HG03378 (cell line): Measurements from ENCODE around the gene CREB3L1.
"Not testable (repeated sequence)": the region's sequence is repeated elsewhere in the genome, so short reads cannot be mapped to it uniquely, and the experiment has no call there.

Source experiments
- ATAC-seq: cut with Tn5 transposase; IDR thresholded peaks from one replicate; pipeline ENCODE4 v1.9.1; 2021; ENCODE audit warnings: mild to moderate bottlenecking, moderate library complexity; ENCODE audit not compliant: unreplicated experiment

Gene CREB3L1

DNA sequence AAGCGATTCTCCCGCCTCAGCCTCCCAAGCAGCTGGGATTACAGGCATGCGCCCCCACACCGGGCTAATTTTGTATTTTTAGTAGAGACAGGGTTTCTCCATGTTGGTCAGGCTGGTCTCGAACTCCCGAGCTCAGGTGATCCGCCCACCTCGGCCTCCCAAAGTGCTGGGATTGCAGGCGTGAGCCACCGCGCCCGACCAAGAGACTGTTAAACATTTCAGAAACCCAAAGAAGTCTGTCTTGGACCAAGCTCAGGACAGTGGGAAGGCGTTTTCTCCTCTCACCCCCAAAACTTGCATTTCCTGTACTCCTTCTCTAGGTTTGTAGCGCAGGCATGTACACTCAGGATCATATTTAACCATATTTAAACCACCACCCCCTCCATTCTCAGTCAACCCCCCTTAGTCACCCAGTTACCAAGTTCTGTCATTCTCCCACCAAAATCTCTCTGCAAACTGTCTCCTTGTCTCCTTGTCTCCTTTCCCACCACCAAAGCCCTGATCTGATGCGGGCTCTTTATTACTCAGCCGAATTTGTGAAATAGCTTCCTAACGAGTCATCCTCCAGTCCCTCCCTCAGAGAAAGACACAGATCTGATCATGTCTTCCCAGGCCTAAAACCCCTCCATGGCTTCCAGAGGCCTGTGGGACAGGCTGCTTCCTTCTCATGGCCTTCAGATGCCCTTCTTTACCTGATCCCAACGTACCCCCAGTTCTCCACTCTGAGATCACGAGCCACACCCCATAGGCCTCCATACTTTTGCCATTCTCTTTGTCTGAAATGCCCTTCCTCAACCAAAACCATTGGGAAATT, 29.0 kb upstream of the CREB3L1 start:
- no peak for ATAC-seq

DNA sequence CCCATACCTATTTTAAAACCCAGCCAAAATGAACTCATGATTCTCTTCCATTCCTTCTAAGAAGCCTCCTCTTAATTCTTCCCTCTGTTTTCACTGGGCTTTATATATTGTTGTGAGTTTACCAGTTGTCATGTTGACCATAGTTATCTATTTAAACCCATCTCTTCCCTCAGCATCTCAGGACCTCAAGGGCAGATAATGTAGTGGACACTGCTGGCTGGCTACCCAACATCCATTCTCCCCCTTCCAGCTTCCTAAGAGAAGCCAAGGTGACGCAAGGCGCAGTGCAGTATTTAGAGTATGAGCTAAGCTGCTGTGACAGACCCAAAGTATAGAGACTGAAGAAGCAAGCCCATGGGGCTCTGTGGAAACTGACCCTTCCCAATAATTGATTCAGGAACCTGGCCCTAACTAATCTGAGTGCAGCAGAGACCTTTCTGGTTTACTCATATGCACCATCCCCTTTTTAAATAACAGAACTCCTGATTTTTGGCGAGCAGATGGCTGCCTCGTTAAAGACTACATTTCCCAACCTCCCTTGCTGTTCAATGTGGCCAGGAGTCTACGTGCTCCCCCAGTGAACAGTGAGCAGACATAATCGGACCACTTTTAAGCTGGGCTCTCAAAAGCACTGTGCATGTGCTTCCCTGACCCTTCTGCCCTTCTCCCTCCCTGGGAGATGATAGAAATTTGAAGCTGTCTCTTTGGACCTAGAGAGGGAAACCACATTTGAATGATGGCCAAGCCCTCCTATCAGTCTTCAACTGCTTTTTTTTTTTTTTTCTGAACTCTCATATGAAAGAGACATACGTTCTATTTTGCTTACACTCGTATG, 28.1 kb upstream of the CREB3L1 start:
- ATAC-seq: no peak

DNA sequence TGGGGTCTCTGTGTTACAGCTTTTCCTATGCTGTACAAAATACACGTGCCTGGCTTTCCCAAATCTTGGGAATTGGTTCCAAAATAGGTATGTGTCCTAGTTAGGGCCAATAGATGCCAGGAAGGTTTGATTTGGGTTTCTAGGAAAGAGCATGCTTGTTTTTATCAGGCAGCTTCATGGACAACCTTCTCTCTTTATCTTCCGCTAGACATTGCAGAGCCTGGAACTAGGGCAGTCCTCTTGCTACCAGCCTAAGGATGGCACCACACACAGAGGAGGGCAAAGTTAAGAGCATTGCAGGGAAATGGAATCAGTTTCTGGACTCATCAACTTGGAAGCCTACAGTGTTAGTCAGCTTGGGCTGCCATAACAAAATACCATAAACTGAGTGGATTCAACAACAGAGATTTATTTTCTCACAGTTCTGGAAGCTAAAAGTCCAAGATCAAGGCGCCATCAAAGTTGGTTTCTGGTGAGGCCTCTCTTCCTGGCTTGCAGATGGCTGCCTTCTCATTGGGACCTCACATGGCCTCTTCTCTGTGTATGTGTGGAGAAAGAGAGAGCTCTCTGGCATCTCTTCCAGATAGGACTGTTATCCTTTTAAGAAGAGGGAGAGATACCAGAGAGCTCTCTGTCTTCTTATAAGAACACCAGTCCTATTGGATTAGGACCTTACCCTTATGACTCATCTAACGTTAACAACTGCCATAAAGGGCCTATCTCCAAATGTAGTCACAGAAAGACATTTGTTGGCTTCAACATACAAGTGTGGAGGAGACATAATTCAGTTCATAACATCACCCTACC, 27.3 kb upstream of the CREB3L1 start:
- no peak for ATAC-seq

DNA sequence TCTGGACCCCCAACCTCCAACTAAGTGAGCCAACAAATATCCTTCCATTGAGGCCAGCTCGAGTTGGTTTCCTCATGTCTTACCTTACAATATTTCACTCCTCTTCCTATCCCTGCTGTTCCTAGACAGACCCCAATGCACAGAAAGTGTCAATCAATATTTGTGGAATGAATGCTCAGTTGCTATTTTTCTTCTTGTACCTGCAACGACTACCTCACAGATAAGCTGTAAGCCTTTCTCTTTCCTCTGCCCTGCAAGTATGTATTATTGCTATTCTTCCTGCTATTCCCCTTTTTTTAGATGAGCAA, 26.8 kb upstream of the CREB3L1 start:
- ATAC-seq: no peak

DNA sequence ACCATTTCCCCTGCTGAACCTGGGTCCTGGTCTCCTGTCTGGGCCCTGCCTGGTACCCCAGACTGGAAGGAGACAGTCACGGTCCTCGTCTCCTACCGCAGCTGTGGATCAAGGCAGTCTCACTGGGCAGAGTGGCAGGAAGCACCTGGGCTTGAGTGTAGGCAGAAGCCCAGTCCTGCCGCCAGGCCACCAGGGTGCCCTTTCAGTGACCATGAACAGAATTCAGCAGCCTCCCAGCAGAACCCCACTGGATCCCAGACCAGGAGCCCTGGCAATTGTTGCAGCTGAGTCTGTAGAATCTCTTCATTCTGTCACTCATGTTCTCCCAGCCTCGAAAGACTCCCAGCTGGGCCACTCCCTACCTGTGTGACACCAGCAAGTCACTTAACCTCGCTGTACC, 25.5 kb upstream of the CREB3L1 start:
- ATAC-seq: no peak

DNA sequence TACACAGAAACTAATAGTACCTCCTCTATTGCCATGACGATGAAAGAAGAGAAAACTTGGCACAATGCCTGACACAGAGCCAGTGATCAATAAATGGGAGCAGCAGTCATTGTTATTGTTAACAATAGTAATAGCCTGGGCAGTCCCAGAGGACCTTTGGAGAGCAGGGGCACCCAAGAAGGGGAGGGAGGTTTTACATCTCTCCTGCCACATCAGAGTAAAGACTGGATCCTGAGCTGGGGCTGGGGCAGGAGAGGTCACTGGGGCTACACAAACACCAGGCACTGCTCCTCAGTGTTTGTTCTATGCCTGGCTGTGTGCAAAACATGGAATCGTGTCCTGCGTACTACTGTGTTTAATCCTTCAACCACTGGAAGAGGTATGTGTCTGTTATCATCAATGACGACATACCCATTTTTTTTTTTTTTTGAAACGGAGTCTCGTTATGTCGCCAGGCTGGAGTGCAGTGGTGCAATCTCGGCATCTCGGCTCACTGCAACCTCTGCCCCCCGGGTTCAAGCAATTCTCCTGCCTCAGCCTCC, 25.0 kb upstream of the CREB3L1 start:
- no peak for ATAC-seq

DNA sequence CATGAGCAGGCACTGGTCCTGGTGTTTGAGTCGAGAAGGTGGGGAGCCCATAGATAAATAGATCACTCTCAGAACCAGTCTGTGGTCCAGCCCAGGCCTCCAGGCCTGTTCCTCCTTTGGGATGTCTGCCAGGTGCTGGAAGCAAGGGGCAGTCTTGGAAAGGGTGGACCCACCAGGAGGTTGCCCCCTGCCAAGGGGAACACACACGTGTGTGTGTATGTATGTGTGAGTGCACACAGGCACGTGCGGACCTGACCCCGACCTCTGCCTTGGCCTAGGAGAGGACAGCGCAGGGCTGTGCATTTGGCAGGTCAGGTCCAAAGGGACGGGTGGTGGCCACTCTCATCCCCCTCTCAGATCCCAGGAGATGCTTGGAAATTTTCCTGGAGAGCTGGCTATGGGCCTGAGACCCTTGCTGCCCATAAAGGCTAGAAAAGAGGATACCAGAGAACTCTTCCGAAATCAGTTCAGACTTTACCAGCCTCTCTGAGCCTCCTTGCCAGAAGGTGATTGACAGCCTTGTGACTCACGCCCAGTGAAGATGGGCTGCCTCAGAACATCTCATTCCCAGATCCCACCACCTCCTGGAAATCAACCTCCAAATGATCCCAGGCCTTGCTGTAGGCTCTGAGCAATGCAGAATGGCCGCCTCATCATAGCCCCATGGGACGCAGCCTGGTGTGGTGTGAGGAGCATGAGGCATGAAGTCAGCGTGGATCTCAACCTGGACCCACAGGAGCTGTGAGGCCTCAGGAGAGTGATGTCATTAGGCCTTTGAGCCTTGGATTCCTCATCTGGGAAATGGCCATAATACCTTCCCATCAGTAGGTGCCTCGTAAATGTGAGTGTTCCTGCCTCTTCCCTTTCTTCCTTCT, 24.0 kb upstream of the CREB3L1 start:
- ATAC-seq: no peak

DNA sequence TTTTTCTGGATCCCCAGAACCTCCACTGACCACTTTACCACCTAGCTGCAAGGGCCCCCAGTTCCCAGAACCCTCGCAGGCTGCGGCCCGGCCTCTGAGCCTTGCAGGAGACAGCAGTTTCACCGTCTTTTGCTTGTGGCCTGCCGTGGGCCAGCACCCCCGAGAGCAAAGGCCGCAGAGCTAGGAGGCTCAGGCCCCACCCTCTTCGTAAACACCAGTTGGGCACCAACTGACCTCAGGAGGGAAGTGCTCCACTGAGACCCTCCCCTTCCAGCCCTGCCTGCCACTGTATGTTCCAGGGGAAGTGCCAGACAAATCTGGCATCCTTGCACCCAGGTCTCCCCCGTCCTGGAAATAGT, 23.4 kb upstream of the CREB3L1 start:
- no peak for ATAC-seq

DNA sequence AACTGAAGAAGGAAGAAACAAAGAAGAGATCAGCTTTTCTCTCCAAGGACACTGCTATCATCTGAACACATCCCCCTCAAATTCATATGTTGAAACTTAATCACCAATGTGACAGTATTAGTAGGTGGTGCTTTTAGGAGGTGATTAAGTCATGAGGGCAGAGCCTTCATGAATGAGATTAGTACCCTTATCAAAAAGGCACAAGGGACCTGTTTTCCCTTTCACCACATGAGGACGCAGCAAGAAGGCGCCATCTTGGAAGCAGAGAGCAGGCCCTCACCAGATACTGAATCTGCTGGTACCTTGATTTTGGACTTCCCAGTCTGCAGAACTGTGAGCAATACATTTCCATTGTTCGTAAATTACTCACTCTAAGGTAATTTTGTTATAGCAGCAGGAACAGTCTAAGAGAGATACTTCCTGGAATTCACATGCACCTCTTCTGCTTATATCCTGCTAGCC, 20.9 kb upstream of the CREB3L1 start:
- ATAC-seq: no peak

DNA sequence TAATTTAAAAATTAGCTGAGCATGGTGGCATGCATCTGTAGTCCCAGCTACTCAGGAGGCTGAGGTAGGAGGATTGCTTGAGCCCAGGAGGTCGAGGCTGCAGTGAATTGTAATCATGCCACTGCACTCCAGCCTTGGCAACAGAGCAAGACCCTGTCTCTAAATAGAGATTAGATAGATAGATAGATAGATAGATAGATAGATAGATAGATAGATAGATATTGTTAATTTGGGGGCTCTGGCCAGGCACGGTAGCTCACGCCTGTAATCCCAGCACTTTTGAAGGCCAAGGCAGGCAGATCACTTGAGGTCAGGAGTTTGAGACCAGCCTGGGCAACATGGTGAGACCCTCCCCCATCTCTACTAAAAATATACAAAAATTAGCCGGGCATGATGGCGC, 18.1 kb upstream of the CREB3L1 start:
- not testable (repeated sequence) for ATAC-seq

DNA sequence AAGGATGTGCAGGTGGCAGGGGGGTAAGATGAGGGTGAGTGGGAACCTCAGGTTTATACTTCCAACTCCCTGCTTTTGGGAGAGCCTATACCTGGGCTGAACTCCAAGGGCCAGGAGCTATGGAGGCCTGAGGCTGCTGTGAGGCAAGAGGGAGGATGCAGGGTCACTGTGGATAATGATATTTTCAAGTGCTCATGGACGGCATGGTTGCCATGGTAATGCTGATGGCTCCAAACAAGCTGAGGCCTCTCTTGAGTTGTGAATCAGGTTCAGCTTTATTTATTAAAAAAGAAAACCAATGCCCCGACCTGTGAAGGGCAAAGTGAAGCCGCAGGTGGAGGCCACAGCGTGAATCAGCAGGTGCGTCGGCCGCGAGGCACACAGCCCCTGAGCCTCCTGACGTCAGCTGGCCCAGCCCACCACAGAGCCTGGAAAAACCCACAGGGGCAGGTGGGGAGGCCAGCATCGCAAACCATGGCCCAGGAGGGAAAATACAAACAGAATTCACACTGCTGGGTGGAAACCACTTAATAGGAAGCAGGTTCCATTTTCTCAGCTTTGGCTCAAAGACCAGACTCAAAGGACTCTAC, 17.4 kb upstream of the CREB3L1 start:
- ATAC-seq: no peak

DNA sequence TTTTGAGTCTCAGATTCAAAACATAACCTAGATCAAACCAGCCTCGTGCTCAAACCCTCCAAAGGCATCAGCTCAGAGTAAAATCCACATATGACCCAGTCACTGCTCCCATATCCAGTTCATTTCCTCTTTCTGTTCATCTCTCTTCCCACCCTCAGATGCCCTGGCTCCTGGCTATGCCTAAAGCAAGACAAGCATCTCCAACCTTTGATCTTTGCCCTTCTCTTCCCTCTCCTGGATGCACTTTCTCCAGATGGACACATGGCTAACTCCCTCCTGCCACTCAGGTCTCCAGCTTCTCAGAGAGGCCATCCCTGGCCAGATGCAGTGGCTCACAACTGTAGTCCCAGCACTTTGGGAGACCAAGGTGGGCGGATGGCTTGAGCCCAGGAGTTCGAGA, 14.3 kb upstream of the CREB3L1 start:
- no peak for ATAC-seq

DNA sequence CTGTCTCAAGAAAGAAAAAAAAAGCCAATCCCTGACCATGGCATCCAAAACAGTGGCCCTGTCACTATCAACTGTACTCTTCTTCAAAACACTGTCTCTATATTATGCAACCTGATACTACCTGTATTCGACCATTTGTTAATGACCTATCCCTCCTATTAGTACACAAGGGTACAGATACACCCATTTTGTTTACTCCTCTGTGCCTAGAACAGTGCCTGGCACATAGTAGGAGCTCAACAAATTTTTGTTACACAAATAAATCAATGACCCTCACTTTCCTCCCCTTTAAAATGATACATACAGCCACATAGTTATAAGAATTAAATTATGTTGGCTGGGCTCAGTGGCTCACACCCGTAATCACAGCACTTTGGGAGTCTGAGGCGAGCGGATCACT, 13.4 kb upstream of the CREB3L1 start:
- no peak for ATAC-seq

DNA sequence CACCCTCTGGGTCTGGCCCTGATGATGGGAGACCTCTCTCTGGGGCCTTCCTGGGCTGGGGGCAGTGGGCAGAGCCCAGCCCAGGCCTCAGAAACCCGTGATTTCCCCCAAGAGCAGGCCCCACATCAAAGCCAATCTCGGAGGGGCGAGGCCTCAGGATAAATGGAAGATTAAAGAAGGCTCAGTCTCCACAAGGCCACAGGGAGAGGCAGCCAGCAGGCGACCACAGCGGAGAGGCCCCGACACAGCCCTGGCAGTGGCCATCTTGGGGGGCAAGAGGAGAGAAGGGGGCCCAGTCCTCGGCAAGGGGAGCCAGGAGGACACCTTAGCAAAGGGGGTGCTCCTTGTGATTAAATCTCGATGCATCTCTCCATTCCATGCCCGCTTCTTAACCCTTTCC, 12.5 kb upstream of the CREB3L1 start:
- ATAC-seq: no peak

DNA sequence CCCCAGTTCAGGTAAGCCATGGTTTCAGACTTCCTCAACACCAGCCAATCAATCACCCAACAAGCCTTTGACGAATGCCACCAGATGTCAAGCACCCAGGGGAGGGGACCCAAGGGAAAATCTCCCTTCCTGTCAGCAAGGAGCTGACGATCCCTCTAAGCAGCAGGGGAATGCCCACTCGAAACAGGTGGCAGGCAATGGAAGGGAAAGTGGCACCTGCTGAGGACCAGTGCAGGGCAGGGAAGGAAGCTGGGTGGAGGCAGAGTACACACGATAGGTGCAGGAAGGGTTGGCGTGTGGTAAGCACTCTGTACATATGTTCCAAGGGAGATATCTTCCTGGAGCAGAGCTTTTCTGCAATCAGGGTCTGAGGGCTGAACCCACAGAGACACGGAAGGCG, 11.7 kb upstream of the CREB3L1 start:
- no peak for ATAC-seq

DNA sequence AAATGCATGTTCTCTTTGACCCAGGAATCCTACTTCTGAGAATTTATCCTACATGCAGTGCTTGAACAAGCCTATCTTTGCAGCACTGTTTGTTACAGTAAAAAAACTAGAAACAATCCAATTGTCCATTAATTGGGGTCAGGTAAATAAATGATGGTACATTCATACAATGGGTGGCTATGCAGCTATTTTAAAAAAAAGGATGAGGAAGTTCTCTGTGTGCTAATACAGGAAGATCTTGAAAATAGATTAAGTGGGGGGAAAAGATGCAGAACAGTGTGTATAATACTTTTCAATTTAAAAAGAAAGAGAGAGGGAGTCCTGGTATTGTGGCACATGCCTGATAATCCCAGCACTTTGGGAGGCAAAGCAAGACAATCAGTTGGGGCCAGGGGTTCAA, 9.5 kb upstream of the CREB3L1 start:
- no peak for ATAC-seq

DNA sequence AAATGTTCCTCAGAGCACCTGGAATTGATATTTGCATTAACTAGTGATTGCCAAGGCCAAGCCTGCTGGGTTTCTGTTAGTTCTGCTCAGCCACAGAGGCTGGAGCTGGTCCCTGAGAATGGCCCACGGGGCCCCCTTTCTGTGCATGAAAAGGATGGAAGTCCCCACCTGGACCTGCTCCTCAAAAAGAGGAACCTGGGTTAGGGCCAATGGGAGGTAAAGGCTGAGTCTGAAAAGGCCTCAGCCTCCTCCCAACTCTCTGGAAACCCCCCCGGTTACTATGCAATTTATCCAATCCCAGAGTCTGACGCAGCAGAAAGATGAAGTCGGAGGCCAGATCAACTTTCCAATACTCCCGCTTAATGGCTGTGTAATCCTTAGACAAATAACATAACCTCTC, 6.8 kb upstream of the CREB3L1 start:
- no peak for ATAC-seq

DNA sequence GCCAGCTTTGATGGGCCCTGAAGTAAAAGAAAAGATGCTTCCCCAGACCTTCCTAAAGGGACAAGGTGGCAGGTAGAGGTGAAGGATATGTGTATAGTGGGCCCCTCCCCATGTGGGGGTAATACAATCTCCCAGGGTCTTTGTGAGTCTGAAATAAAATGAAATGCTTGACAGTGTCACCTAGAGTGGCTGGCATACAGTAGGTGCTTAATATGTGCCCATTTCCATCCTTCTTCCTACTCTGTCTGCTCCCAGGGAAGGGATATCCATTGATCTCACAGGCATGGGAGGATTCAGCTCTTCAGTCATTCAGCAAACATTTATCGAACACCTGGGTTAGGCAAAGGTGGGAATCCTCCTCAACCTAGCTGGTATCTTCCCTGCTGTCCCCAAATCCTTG, 6.1 kb upstream of the CREB3L1 start:
- ATAC-seq: no peak

DNA sequence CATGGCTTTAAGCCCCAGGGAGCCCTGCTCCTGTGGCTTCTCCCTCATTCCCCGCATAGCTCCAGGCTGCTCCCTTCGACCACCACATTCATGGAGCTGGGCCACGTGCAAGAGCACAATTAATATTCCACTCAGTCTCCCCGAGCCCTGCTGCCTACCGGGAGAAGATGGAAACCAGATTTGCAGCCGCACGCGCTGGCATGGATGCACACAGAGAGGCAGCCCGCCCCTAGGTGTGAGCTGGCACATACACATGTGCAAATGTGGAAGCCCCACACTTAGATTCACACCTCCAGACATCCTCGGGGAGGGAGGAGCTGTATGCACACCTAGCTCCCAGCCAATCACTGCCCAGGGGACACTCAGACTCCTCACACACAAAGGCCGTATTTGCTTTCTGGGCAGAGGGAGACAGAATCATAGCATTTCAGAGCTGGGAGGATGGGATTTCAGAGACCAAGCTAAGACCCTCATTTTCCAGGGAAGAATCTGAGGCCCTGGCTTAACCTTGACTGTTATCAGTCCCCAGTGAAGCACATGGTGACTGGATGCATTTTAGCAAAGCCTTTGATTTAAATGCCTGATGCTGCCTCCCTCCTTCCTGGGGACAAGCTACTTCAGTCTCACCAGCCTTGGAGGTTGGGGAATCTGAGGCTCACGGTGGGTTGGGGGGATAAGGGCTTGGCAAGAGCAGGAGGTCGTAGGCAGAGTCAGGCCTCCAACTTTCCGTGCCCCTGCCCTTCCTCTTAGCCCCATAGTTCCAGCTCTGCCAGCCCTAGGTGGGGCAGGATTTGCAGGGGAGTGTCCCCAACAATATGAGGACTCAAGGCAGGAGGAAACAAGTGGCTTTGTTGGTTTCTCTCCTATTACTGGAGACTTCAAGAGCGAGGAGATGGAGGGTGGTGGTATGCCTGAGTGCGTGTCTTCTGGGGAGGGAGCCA, 5.3 kb upstream of the CREB3L1 start:
- no peak for ATAC-seq
